Upper lobe of left lung (tissue), 4 donors: ENCODE results near the gene CBR4.

Source experiments
- CTCF ChIP-seq, 6 experiments: fragments of 450-650 bp in 4 of 6; fragments of 200-600 bp in 2 of 6; sonication (generic) in 2 of 6; IDR thresholded peaks; one replicate each; pipeline ENCODE4 v1.5.1; 2016 to 2019; ENCODE audit warnings: antibody characterized with exemption in 6 of 6
- EP300 ChIP-seq, 4 donors: sonication (generic); formaldehyde crosslinking; IDR thresholded peaks; one replicate each; pipeline ENCODE4 v1.5.1; 2017; ENCODE audit warnings: antibody characterized with exemption in 4 of 4, control low read depth in 2 of 4
- POLR2A ChIP-seq, 4 donors: fragments of 450-650 bp; IDR thresholded peaks; one replicate each; pipeline ENCODE4 v1.5.1; 2016 to 2017; ENCODE audit warnings: antibody characterized with exemption in 4 of 4, mild to moderate bottlenecking in 2 of 4
- POLR2AphosphoS5 ChIP-seq, 2 donors: sonication (generic); formaldehyde crosslinking; IDR thresholded peaks; one replicate each; pipeline ENCODE4 v1.5.1; 2017; ENCODE audit warnings: antibody characterized with exemption in 2 of 2

DNA sequence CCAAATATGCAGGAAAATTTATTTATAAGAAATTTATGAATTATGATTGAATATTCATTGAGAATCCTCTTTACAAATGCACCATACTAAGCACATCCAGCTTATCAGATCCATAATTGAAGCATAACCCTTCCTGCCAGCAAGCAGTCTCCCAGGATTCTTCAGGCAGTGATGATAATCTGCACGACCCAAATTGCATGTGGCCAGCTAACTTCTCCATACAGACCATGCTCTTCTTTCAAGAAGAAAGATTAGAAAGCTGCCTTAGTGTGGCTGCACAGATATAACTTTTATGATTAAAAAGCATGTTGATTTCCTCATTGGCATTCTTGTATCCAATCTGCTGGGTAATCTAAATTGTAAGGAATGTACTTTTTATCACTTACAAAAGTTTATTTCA is 3.3 kb upstream of the CBR4 start:
- TF ChIP-seq CTCF (IDR thresholded peaks at IDR 0.05), result no peak
- no peak for TF ChIP-seq POLR2A (IDR thresholded peaks at IDR 0.05)
- TF ChIP-seq POLR2AphosphoS5 (IDR thresholded peaks at IDR 0.05), result no peak
- TF ChIP-seq EP300 (IDR thresholded peaks at IDR 0.05), result no peak
